Stimulated activated CD4-positive, alpha-beta T cell treated with anti-CD3 and anti-CD28 coated beads, Interleukin-12 subunit alpha, Interleukin-12 subunit beta, amount 100 ng/mL, for 48 hours (primary cell): ENCODE results near the gene ABCF3.
A peak's percentile ranks its signal among the peaks of the same experiment; 100 is the strongest.

Experiments used
- DNase-seq, 3 donors: peaks; one replicate each; pipeline ENCODE4 v3.0.0-alpha.2; 2020; ENCODE audit warnings: low read depth in 2 of 3, low spot score in 1 of 3

Gene ABCF3

DNA sequence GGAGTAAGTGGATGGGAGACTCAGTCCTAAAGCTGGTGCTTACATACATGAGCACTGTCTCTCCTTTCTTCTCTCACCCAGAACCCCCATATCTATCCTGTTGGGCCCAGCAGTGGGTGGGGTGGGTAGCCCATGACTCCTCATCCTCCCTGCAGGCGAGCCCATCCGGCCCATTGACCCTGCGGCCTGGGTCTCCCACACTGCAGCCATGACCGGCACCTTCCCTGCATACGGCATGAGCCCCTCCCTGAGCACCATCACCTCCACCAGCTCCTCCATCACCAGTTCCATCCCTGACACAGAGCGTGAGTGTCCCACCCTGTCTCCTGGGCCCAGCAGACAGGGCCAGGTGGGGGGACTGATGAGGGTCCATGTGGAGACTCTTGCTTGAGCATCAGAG, 19.3 kb upstream of the ABCF3 start:
- DNase-seq: no peak

DNA sequence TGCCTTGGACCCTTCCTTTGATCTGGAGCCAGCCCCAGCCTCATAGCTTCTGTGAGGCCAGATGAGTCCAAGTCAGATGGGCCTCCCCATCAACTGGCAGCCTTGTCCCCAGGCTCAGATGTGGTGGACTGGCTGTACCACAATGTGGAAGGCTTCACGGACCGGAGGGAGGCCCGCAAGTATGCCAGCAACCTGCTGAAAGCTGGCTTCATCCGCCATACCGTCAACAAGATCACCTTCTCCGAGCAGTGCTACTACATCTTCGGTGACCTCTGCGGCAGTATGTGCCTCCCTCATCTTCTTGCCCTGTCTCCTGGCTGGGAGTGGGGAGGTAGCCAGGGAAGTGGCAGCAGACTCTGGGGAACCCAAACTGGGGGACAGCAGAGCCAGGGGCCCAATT, 18.2 kb upstream of the ABCF3 start:
- DNase-seq: no peak

DNA sequence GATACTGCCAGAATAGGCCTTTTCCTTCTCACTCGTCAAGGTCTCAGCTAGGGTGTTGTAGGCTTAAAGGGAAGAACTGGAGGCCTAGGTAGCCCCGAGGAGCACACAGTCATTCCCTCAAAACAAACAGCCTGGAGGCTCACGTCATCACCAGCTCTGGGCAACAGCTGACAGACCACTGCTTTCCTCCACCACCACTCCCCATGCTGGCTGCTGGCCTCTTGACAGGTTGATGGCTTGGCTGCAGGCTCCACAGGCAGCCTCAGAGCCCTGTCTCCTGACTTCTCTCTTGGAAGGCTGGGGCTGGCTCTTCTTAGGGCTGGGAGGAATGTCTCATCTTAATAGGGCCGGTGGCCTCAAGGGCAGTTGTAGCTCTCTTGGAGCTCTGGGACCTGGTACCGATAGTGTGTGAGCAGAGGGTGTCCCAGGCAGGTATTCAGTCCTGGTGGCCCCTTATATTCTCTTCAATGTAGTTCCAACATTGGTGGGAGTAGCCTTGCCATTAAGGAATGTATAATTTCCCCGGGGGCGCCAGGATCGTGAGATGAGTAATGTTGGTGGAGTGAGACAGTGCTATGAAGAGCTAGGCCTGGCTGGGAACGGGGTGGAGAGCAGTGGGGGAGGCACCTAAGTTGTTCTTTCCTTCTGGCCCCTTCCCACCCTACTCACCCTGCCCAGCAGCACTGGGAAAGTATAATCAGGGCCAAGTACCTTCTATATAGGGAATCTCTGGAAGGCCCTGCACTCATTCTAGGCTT, 17.5 kb upstream of the ABCF3 start:
- DNase-seq: no peak

DNA sequence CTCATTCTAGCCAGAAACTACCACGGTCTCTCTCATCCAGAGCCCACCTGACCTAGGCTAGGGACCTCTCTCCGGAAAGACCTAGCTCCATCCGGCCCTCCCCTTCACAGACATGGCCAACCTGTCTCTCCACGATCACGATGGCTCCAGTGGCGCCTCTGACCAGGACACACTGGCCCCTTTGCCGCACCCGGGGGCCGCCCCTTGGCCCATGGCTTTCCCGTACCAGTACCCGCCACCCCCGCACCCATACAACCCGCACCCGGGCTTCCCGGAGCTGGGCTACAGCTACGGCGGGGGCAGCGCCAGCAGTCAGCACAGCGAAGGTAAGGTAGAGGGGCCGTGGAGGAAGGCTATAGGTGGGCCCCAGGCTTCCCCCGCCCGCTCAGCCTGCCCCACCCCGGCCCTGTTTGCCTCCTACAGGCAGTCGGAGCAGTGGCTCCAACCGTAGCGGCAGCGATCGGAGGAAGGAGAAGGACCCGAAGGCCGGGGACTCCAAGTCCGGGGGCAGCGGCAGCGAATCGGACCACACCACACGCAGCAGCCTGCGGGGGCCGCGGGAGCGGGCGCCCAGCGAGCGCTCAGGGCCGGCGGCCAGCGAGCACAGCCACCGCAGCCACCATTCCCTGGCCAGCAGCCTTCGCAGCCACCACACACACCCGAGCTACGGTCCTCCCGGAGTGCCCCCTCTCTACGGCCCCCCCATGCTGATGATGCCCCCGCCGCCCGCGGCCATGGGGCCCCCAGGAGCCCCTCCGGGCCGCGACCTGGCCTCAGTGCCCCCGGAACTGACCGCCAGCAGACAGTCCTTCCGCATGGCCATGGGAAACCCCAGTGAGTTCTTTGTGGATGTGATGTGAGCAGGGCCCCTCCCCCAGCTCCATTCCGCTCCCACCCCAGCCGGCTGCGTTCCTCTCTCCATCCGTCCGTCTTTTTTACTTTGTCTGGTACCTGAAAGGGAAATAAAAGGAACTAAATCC, 15.8 kb upstream of the ABCF3 start:
- no peak for DNase-seq

DNA sequence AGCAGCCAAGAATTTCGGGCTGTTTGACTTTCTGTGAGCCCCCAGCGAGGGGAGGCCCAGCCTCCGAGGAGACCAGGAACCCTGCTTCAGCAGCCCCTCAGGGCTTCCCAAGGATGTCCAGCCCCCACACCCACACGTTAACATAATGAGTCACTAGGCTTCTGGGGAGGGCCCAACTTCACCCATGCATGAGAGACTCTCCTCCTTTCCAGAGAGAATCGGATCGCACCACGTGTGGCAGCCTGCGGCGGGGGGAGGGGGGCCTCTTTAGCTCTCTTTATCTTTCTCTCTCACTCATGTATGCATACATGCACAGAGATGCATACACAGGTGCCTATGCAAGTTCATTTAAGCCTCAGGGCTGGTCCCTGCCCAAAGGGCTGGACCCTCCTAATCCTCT, 14.4 kb upstream of the ABCF3 start:
- no peak for DNase-seq

DNA sequence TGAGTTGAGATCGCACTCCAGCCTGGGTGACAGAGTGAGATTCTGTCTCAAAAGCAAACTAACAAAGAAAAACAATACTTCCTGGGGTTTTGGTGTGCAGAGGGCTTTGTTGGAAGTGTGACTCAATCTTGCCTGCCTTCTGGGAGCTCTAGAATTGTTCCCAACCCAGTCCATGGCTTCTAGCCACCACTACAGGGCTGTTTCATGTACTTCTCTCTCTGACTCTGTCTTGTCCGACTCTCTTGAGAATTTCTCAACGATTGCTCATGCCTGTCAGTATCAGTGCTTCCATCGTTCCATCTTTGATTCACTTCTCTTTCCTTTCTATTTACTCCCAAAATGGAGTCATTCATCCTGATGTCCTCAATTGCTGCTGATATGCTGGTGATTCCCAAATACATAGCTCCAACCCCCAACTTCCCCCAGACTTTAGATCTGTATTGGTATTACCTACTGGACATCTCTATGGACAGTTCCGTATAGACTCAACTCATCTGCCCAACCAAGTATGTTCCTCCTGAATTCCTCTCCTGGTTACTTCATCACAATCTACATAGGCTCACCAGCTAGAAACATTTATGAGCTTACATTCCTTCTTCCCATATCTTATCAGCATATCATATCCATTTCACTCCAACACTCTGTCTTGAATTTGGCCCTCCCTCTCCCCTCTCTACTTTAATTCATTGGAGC, 13.2 kb upstream of the ABCF3 start:
- DNase-seq: no peak

DNA sequence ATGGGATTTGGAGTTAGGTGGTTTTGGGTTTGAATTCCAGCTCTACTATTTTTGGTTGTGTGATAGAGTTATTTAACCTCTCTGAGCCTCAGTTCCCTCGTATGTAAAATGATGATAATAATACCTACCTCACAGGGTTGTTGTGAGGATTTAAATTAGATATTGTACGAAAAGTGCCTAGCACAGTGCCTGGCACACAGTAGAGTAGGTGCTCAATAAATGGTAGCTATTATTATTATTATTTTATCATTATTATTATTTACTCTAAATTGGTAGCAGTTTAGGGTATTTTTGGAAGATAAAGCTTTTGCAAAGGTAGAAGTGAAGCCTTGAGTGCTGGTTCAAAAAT, 12.7 kb upstream of the ABCF3 start:
- no peak for DNase-seq

DNA sequence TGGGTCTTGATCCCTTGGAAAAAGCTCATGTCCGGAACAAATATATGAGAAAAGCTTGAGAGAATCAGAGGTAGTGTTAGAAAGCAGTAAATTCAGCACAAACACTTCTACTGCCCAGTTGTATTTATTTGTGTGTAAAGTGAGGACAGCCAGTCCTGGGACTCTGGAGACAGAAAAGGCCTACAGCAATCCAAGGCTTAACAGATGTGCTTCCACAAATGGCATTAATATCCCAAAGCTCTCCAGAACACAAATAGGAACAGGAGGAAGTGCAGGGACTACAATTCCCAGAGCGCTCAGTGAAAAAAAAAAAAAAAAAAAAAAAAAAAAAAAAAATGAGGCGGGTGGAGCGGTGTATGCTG, 11.7 kb upstream of the ABCF3 start:
- no peak for DNase-seq

DNA sequence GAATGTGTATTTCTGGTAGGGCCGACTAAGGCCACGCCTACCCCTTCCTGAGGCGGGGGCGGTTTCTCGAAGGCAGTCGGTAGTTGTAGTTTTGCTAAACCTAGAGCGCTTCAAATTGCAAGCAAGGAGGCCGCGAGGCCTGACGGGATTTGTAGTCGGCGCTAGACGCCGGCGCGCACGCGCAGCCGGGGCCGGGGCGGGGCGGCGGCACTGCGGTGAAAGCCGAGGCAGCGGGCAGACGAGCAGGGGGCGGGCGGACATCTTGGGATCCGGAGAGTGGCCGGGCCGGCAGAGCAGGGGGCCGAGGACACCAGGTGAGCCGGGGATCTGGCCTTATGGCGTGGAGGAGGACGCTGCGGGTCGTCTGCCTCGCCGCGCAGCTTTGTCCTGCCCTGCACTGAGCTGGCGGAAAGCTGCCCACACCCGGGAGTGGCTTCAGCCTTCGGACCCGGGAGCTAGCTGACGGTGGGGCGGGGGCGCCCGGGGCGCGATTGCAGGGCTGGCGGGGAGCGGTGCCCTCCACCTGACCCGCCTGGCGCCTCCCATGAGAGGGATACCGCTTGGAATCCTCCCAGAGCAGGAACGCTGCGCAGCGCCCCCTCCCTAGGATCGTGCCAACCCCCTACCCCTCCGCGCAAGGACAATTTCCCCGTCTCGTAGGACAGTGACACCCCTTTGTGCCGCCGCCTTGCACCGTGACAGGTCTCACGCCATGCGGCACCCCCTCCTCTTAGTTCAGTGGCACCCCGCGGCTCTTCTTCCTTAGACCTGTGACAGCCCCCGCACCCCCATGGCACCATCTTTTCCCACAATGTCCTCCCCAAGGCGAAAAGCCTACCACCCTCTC, 11.1 kb upstream of the ABCF3 start, which contains the start of gene AP2M1:
AP2M1 (plus strand) TSS at position 210 of the 847 bp plus-strand sequence. CDS start 2,139 bp downstream, outside the sequence.
- peak; percentile 93 to 96 (median 95) for DNase-seq

DNA sequence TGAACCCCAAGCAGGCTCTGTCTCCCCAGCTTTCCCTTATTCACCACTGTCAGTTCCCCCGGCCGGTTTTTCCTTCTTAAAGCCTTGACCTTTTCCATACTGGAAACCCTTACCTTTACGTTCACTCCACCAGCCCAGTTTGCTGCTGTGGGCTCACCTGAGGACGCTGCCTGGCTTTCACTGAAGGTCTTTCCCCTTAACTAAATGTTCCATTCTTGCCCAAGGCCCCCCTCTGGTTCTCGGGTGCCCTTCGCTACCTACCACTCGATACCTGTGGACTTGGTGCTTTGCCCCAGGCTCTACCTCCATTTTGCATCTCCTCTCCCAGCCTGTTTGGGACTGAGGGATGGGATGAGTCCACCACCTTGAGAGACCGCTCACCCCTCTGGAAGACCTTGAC, 10.5 kb upstream of the ABCF3 start:
- DNase-seq: no peak

DNA sequence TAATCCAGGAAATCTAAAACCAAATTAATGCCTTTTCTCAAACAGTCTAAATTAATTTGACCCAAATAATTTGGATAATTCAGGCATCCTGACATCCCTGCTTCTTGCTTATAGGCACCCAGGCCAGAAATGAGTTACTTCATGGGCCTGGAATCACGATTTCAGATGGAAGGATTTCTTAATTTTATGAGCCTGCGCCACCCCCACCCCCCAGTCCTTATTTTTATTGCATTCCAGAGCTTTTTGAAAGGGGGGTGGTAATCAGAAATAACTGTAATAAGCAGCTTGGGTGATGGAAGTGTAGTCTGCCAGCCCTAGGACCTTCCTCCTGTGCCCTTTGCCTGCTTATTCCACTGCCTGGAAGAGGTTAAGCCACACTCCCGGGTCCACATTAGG, 10.0 kb upstream of the ABCF3 start:
- DNase-seq: no peak

DNA sequence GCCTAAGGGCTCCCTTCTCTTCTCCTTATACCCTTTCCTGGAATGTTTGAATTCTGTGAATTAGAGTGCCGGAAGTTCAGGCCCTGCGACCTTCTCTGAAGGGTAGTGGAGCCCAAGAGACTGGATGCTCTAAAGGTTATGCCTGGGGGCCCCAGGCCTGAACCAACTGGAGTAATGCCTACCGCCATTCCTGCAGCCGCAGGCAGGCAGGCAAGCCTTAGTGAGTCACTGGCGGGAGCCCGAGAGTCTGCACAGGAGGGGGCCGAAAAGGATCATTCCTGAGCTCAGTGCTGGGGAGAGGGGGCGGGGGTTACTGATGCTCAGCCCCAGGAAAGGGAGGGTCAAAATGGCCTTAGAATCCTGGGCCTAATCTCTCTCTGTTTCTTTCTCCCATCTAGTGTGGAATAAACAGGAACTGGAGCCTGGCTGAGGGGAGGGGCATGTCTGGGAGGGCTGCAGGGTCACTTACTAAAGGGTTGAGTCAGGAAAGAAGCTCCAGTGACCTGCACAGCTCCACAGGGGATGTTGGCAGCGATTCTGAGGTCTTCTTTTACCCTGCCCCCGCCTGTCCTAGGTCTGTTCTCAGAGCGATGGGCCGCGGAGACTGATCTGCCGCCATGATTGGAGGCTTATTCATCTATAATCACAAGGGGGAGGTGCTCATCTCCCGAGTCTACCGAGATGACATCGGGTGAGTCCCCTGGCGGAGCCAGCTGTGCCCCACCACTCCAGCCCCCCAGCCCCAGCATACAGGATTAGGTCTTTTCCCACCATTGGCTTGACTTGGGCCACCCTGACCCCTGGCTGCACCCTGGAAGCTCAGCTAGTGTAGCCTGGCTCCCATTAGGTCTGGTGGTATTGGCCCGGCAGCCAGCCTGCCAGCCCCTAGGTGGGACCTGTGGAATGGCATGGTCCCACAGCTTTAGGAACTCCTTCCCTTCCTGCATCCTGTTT, 9.3 kb upstream of the ABCF3 start:
- DNase-seq: no peak

DNA sequence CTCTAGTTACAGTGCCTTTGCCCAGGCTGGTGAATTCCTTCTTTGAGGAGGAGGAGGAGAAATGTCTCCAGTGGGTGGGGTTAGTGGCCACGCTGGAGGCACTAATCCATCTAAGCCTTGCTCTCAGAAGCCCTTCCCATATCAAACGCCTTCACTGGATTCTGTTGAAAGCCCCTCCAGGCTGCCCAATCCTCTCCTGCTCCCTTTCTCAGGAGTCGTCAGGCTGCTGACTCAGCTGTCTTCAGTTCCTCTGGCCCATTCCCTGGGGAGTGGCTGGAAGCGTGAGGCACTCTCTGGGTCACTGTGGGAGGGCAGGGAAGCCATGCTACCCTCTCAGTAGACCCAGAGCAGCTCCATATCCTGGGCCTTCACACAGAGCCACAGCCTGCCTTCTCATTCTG, 8.7 kb upstream of the ABCF3 start:
- DNase-seq: no peak

DNA sequence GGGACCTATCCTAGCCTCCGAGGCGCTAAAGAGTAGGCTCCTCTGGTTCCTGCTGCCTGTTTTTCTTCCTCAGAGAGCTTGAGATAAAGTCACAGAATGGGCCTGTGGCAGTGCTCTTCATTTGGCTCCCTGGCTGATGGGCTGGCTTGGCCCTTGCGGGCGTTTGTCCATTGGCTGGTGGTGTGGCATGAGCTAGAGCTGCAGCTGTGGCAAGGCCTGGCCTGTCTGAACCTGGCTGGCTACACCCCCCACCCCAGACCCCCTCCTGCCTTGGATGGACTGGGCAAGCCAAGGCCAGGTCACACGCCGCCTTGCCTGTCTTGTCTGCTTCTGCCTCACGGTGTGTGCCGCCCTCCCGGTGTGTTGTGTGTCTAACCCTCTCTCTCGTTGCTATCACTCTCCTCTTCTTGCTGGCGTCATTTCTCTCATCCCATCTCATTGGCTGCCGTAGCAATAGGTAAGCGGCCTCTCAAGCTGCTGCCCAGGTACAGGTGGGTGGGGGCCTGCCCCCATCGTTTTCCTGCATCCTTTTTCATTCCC, 8.2 kb upstream of the ABCF3 start:
- no peak for DNase-seq

DNA sequence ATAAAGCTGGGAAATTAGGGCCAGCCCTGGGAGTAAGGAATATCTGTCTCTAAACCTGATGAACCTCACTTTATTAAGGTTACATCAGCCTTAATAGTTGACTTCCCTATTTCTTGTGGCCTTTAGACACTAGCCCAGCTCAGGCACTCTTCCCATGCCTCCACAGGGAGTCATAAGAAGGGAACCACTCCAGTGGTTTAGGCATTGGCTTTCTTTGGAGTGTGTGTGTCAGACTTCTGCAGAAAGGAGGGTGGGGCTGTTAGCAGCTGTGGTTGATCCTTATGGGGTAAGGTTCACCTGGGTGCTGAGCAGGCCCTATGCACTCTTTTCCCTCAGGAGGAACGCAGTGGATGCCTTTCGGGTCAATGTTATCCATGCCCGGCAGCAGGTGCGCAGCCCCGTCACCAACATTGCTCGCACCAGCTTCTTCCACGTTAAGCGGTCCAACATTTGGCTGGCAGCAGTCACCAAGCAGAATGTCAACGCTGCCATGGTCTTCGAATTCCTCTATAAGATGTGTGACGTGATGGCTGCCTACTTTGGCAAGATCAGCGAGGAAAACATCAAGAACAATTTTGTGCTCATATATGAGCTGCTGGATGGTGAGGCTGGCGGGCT, 7.4 kb upstream of the ABCF3 start:
- DNase-seq: no peak

DNA sequence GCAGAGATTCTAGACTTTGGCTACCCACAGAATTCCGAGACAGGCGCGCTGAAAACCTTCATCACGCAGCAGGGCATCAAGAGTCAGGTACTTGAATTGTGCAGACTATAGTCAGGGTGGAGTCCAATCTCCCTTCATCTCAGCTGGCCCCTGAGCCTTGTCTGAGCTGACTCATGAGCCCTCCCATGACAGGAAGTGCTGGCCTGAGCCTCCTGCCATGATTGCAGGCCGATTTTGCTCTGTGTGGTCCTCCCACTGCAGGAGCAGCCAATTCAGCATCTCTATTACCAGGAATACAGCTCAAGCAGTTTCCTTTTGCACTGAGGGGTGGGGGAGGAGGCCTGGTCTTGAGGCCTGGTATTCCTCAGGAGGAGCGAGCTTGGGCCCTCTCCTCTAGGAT, 5.8 kb upstream of the ABCF3 start:
- DNase-seq: no peak

DNA sequence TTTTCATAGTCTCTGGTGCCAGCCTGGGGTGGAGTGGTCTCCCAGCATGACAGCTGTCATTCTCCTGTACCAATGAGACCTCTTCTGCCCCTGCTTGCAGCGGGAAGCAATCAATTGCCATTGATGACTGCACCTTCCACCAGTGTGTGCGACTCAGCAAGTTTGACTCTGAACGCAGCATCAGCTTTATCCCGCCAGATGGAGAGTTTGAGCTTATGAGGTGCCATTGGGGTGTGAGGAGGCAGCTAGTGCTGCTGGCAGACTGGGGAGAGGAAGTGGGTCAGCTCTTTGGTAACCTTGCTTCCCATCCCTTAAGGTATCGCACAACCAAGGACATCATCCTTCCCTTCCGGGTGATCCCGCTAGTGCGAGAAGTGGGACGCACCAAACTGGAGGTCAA, 4.4 kb upstream of the ABCF3 start:
- DNase-seq: no peak

DNA sequence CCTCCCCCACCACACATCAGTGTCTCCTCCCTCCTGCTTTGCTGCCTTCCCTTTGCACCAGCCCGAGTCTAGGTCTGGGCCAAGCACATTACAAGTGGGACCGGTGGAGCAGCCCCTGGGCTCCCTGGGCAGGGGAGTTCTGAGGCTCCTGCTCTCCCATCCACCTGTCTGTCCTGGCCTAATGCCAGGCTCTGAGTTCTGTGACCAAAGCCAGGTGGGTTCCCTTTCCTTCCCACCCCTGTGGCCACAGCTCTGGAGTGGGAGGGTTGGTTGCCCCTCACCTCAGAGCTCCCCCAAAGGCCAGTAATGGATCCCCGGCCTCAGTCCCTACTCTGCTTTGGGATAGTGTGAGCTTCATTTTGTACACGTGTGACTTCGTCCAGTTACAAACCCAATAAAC, 2.3 kb upstream of the ABCF3 start:
- no peak for DNase-seq
